ENCODE results near the gene AKAP13.
"Not testable (repeated sequence)": the region's sequence is repeated elsewhere in the genome, so short reads cannot be mapped to it uniquely, and the experiment has no call there.

Gene AKAP13

DNA sequence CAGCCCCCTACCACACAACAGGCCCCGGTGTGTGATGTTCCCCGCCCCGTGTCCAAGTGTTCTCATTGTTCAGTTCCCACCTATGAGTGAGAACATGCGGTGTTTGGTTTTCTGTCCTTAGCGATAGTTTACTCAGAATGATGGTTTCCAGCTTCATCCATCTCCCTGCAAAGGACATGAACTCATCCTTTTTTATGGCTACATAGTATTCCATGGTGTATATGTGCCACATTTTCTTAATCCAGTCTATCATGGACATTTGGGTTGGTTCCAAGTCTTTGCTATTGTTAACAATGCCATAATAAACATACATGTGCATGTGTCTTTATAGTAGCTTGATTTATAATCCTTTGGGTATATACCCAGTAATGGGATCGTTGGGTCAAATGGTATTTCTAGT lies 285.3 kb downstream of the AKAP13 start:
- H3K4me3 ChIP-seq; H3K4me1 ChIP-seq; H3K27me3 ChIP-seq (ENCODE audit: low read depth); in situ Hi-C loops (cut with MboI; ENCODE audit: low sequenced_read_pairs); H3K36me3 ChIP-seq (replicated peaks); H3K9me3 ChIP-seq; DNase-seq (ENCODE audit: low spot score in 2 of 2): not testable (repeated sequence)

DNA sequence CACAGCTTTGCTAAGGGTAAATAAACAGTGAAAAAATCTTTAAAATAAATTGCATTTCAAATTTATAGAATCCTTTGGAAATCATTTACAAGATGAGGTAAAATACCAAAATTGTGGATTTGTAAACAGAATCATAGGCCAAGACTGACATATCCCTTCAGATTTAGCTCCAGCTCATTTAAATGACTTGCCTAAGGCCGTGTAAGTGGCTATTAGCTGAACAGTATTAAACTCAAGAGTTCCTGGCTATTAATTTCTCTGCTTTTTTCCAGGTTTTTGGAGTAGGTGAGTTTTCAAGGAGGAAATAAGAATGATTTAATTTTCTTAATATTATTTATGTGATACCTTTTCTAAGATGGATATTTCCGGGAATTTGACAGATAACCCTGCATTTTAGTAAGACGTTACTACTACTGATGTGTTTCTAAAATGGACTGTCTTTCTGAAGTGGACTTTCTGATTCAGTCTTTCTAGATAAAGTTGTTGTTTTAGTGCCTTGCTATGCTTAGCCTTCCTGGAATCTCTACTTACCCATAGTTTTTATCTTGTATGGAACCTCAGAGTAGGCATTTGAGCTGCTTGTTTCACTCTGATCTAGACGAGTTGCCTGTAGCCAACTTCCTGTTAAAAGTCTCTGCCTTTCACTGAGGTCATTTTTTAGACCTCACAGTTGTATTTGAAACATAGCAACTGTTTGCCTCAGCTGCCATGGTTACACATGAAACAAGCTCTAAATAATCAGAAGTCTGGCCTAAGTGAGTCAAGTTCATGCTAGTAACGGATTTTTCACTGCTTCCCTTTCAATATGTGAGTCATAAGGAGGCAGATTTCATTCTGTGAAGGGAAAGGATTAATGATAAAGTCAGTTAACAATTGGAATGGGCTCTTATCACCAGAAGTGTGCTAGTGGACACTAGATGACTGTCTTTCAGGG lies 287.4 kb downstream of the AKAP13 start:
- in situ Hi-C loops (cut with MboI; ENCODE audit: low sequenced_read_pairs): no loop called here
- peaks cover 7% of the 10 kb centered on the region; the same call in 1 of the 2 replicates for H3K36me3 ChIP-seq (replicated peaks)
- H3K9me3 ChIP-seq: no peaks in the 10 kb centered on the region
- DNase-seq (ENCODE audit: low spot score in 2 of 2): no peak
- no peaks in the 10 kb centered on the region for H3K27me3 ChIP-seq (ENCODE audit: low read depth)
- no peak overlapping the region for H3K4me3 ChIP-seq
- no peaks in the 10 kb centered on the region for H3K4me1 ChIP-seq

DNA sequence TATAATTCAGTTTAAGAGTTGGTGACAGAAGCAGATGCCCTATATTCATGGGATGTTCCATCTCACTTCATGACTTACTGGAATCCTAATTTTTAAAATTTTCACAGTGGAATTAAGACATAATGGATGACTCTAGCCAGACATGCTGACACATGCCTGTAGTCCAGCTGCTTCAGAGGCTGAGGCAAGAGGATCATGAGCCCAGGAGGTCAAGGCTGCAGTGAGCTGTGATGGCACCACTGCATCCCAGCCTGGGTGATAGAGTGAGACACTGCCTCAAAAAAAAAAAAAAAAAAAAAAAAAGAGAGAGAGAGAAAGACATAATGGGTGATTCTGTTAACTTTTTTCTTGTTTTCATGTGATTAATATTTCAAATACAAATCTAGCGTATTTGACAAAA lies 290.8 kb downstream of the AKAP13 start:
- H3K4me3 ChIP-seq: no peak overlapping the region
- no peaks in the 10 kb centered on the region for H3K36me3 ChIP-seq (replicated peaks)
- no peaks in the 10 kb centered on the region for H3K27me3 ChIP-seq (ENCODE audit: low read depth)
- DNase-seq (ENCODE audit: low spot score in 2 of 2): no peak
- H3K9me3 ChIP-seq: no peaks in the 10 kb centered on the region
- in situ Hi-C loops (cut with MboI; ENCODE audit: low sequenced_read_pairs): no loop called here
- H3K4me1 ChIP-seq: no peaks in the 10 kb centered on the region

DNA sequence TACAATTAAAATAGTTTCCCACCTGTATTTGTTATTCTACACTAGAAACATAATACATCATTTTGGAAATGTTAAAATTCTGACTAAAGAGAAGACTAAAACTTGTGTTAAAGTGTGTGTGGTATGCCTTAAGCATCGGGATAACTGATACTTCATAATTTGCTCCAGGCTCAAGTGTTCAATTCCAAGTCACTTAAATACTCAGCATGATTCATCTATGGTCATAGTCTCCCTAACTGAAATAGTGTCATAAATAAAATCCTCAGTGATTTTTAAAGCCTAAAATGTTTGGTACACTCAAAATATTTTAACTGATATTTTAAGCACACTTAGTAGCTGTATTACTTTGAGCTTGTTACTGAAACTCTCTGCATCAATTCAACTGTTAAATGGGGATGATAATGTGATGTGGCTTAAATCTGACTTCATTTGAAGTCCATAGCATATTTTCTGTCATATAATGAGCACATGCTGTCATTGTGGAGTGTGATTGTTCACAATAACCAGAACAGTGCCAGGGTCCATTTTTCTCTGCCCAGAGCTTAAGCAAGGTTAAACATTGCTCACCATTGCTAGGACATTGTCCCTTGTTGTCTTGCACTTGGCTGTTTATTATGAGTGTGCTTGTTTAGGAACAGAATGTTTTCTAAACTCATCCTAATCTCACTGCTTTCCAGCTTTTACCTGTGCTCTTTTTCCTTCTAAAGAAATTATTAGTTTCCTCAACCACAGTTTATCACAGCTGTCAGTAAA lies 292.1 kb downstream of the AKAP13 start:
- in situ Hi-C loops (cut with MboI; ENCODE audit: low sequenced_read_pairs): no loop called here
- Histone ChIP-seq H3K4me3 (no peak overlapping the region), H3K9me3 (no peaks in the 10 kb centered on the region), H3K36me3 (replicated peaks) (no peaks in the 10 kb centered on the region), H3K27me3 (ENCODE audit: low read depth) (no peaks in the 10 kb centered on the region), H3K4me1 (no peaks in the 10 kb centered on the region)
- no peak for DNase-seq (ENCODE audit: low spot score in 2 of 2)

DNA sequence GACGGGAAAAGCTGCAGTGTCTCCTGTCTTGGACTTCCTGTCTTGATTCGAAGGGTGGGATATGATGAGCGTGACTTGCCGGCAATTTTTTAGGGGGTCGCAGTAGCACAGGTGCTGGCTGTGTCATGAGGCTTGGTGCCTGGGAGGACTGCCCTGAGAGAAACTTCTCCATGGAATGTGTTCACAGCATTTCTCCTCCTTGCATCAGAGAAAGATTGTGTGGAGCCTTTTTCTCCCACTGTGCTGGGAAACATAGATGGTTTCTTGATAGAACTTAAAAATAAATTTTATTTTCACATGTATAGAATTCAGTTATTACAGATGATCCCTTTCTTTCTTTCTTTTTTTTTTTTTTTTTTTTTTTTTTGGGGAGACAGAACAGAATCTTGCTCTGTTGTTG lies 292.9 kb downstream of the AKAP13 start:
- Histone ChIP-seq H3K4me3 (no peak overlapping the region), H3K27me3 (ENCODE audit: low read depth) (no peaks in the 10 kb centered on the region), H3K36me3 (replicated peaks) (no peaks in the 10 kb centered on the region), H3K4me1 (no peaks in the 10 kb centered on the region), H3K9me3 (no peaks in the 10 kb centered on the region)
- in situ Hi-C loops (cut with MboI; ENCODE audit: low sequenced_read_pairs): no loop called here
- DNase-seq (ENCODE audit: low spot score in 2 of 2): no peak

DNA sequence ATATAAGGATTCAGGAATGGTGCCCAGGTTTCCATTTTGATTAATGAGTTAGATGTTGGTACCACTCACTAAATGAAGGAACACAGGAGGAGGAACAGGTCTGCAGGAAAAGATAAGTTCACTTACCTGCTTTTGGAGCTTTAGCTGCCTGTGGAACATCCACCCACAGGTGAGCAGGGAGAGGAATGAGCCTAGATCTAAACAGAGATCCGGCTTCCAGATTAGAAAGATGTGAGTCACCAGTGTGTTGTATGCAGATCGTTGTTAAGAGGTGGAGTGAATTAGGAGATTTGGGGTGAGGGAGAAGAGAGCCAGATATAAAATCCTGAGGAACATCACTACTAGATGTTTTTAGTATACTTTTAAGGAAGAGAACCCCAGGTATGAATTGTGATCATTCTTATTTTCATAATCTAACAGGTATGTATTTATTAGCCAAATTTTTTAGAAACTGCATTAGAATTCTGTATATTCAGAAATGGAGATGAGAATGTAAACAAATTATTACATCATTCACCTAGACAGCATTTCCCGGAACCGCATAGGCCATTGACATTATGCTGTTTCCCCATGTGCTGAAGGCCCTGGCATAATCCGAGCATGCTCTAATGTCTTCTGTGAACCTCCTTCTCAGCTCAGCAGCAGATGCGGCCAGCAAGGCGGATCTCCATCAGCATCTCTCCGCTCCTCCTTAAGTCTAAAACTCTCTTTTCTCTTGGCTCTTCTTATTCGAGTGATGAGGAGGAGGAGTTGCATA lies 296.1 kb downstream of the AKAP13 start:
- in situ Hi-C loops (cut with MboI; ENCODE audit: low sequenced_read_pairs): no loop called here

DNA sequence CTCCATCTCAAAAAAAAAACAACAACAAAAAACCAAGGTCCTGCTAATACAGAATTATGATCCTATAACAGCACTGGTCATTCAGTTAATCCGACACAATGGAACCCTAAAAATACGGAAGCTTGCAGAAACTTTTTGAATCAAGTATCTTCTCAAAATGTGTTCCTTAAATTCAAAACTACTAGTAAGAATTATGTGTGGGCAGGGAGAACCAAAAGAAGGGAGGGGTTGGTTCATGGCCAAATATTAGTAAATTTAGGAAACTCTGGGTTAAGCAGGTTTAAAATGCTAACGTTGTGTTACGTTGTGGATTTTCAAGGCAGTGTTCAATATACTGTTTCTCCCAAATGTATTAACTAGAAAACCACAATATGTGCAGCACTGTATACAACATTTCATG lies 298.8 kb downstream of the AKAP13 start:
- in situ Hi-C loops (cut with MboI; ENCODE audit: low sequenced_read_pairs): no loop called here

More for the DNA sequence above, 296.1 kb downstream of the AKAP13 start:
- no peaks in the 10 kb centered on the region for H3K4me1 ChIP-seq
- no peaks in the 10 kb centered on the region for H3K36me3 ChIP-seq (replicated peaks)
- H3K27me3 ChIP-seq (ENCODE audit: low read depth): no peaks in the 10 kb centered on the region
- H3K9me3 ChIP-seq: no peaks in the 10 kb centered on the region
- no peak overlapping the region for H3K4me3 ChIP-seq
- no peak for DNase-seq (ENCODE audit: low spot score in 2 of 2)

DNA sequence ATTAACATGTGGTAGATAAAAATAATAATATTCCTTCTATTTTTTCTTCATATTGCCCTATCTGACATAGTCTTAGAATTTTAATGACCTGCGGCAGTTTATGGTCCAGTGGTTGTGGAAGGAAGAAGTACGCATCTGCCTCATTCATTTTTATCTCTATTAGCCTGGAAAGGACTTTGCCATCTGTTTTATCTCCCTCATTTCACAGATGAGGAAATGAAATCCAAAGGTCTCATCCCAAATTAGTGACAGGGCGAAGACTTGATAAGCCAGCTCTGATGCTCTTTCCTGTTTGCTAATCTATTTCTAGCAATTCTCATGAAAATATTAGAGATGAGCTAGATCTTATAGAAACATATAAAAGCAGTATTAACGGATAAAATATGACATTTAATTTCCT lies 301.0 kb downstream of the AKAP13 start:
- in situ Hi-C loops (cut with MboI; ENCODE audit: low sequenced_read_pairs): no loop called here
- H3K27me3 ChIP-seq (ENCODE audit: low read depth): no peaks in the 10 kb centered on the region
- no peaks in the 10 kb centered on the region for H3K9me3 ChIP-seq
- H3K4me1 ChIP-seq: no peaks in the 10 kb centered on the region
- no peak for DNase-seq (ENCODE audit: low spot score in 2 of 2)
- H3K4me3 ChIP-seq: no peak overlapping the region
- H3K36me3 ChIP-seq (replicated peaks): peaks cover 10% of the 10 kb centered on the region

More for the DNA sequence above, 298.8 kb downstream of the AKAP13 start:
- Histone ChIP-seq H3K4me1 (no peaks in the 10 kb centered on the region), H3K9me3 (no peaks in the 10 kb centered on the region), H3K36me3 (replicated peaks) (no peaks in the 10 kb centered on the region), H3K27me3 (ENCODE audit: low read depth) (no peaks in the 10 kb centered on the region), H3K4me3 (no peak overlapping the region)
- no peak for DNase-seq (ENCODE audit: low spot score in 2 of 2)

DNA sequence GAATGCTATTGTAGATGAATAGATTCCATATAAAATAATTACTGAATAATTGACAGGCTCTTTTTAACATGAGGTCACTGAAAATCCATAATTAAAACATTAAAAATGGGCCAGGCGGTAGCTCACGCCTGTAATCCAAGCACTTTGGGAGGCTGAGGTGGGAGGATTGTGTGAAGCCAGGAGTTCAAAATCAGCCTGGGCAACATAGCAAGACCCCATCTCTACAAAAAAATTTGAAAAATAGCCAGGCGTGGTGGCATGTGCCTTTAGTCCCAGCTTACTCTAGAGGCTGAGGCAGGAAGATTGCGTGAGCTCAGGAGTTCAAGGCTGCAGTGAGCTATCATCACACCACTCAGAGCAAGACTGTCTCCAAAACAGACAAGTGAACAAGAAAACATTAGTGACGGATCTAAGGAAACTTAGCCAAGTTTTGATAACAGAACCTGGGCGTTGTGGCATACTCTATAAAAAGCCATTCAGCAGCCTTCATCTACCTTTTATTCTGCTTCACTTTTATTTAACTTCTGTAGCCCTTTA lies 303.8 kb downstream of the AKAP13 start:
- Histone ChIP-seq H3K9me3 (no peaks in the 10 kb centered on the region), H3K4me1 (no peaks in the 10 kb centered on the region), H3K4me3 (no peak overlapping the region), H3K36me3 (replicated peaks) (peaks cover 10% of the 10 kb centered on the region), H3K27me3 (ENCODE audit: low read depth) (no peaks in the 10 kb centered on the region)
- in situ Hi-C loops (cut with MboI; ENCODE audit: low sequenced_read_pairs): no loop called here
- DNase-seq (ENCODE audit: low spot score in 2 of 2): no peak

DNA sequence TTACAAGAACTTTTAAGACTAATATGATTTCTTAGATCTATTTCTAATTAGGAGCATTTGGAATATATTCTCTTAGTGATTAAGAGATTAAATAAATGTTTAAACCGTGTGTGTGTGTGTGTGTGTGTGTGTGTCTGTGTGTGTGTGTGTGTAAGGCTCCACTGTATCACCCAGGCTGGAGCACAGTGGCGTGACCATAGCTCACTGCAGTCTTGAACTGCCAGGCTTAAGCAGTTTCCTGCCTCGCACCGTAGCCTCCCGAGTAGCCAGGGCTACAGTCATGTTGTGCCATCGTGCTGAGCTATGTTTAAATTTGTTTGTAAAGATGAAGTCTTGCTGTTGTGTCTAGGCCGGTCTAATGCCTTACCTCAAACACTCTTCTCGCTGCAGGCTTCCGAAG lies 305.0 kb downstream of the AKAP13 start:
- no peak for DNase-seq (ENCODE audit: low spot score in 2 of 2)
- H3K4me3 ChIP-seq: no peak overlapping the region
- peaks cover 10% of the 10 kb centered on the region for H3K36me3 ChIP-seq (replicated peaks)
- H3K27me3 ChIP-seq (ENCODE audit: low read depth): no peaks in the 10 kb centered on the region
- no peaks in the 10 kb centered on the region for H3K9me3 ChIP-seq
- in situ Hi-C loops (cut with MboI; ENCODE audit: low sequenced_read_pairs): no loop called here
- no peaks in the 10 kb centered on the region; the same call in 1 of the 2 replicates for H3K4me1 ChIP-seq

DNA sequence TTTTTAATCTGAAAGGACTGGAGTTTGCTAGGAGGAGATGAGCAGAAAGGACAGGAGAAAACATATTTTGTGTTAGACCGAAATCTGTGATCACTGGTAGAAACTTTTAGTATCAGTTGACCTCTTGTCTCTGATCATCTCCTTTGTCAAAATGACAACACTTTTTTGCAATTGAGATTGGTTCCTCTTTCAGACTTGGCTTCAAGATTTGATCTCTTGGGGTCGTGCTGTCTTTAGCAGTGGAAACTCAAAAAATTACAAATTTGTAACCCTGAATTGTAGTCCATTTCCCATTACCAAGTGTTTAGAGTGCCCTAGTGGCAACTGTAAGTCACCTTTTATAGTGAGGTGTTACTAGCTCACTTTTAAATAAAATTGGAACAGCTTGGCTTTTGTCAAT lies 306.9 kb downstream of the AKAP13 start:
- peaks cover 10% of the 10 kb centered on the region for H3K36me3 ChIP-seq (replicated peaks)
- no peaks in the 10 kb centered on the region for H3K9me3 ChIP-seq
- no peak for DNase-seq (ENCODE audit: low spot score in 2 of 2)
- H3K27me3 ChIP-seq (ENCODE audit: low read depth): no peaks in the 10 kb centered on the region
- H3K4me3 ChIP-seq: no peak overlapping the region
- H3K4me1 ChIP-seq: peaks cover 5% of the 10 kb centered on the region; the same call in 1 of the 2 replicates
- in situ Hi-C loops (cut with MboI; ENCODE audit: low sequenced_read_pairs): no loop called here

DNA sequence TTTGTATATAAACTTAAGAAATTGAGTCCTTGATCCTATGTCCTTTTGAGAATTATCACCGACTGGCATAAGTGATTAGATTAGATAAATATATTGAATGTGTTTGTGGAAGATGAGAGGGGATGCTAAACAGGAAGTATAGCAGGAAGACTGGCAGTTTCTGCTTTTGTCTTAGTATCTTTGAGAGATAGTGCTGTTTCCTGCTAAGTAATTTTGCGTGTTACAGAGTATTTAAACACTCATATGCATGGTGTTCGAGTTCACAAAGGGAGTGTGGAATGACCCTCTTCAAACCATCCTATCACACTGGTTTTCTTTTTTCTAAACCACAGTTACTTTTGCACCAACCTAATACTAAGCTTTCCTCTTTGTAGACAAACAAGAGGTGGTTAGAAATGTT lies 308.3 kb downstream of the AKAP13 start:
- Histone ChIP-seq H3K9me3 (no peaks in the 10 kb centered on the region), H3K27me3 (ENCODE audit: low read depth) (no peaks in the 10 kb centered on the region), H3K36me3 (replicated peaks) (peaks cover 10% of the 10 kb centered on the region), H3K4me3 (no peak overlapping the region), H3K4me1 (peaks cover 5% of the 10 kb centered on the region; the same call in 1 of the 2 replicates)
- in situ Hi-C loops (cut with MboI; ENCODE audit: low sequenced_read_pairs): no loop called here
- DNase-seq (ENCODE audit: low spot score in 2 of 2): no peak

DNA sequence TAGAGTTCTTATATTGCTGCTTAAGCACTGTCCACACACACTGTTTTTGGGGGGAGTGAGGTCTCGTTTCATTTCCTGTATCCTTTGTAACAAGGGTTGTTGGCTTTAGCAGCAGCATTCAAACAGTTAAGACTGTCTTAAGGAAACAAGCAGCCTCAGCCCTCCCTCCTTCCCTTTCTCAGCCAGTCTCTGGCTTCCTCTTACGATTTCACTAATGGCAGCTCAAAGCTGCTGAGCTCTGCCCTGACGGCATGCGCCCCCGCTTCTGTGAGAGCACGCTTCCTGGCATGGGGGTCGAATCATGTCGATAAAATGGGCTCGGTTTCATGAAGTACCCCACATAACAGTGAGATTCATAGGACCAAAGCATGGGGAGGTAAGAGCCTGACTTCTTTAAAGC lies 309.3 kb downstream of the AKAP13 start:
- Histone ChIP-seq H3K36me3 (replicated peaks) (peaks cover 6% of the 10 kb centered on the region), H3K9me3 (no peaks in the 10 kb centered on the region), H3K4me3 (no peak overlapping the region), H3K4me1 (peaks cover 5% of the 10 kb centered on the region; the same call in 1 of the 2 replicates), H3K27me3 (ENCODE audit: low read depth) (no peaks in the 10 kb centered on the region)
- DNase-seq (ENCODE audit: low spot score in 2 of 2): no peak
- in situ Hi-C loops (cut with MboI; ENCODE audit: low sequenced_read_pairs): no loop called here
